Renal pelvis (tissue), 4 donors: ENCODE measurements around the gene NUMBL. TPM values are rescaled to one million over a fixed set of nuclear protein-coding genes. Genes with fewer than 3 reads are reported as not detected.
"Not testable (repeated sequence)": the region's sequence is repeated elsewhere in the genome, so short reads cannot be mapped to it uniquely, and the experiment has no call there.

Source experiments
- DNase-seq: peaks from one replicate; pipeline ENCODE4 v3.0.0-alpha.2; 2013
- polyA plus RNA-seq, 3 donors: library from polyadenylated mRNA; unstranded; fragments of 120-200 nt; gene quantifications; one replicate each; pipeline ENCODE4 v1.2.1, GENCODE V29; 2013; ENCODE audit not compliant: insufficient read length in 3 of 3

The NUMBL gene
- polyA plus RNA-seq, 3 donors, result 15.0 to 16.5 (median 16.4) TPM

GRCh38 chr19:40667602-40668001, 22.8 kb downstream of the NUMBL start:
- DNase-seq, result no peak

- DNase-seq, result no peak
These were observed 23.5 kb downstream of the NUMBL start for GRCh38 chr19:40666803-40667438.

GRCh38 chr19:40663695-40664692, 26.5 kb downstream of the NUMBL start:
- no peak for DNase-seq

- DNase-seq, result peak; percentile 84
These were observed 27.3 kb downstream of the NUMBL start for GRCh38 chr19:40662925-40663694.

GRCh38 chr19:40661616-40662015, 28.8 kb downstream of the NUMBL start:
- no peak for DNase-seq

GRCh38 chr19:40659566-40659965, 30.9 kb downstream of the NUMBL start:
- DNase-seq, result no peak

- DNase-seq, result no peak
These were observed 31.3 kb downstream of the NUMBL start for GRCh38 chr19:40659116-40659515.

- DNase-seq, result no peak
These were observed 32.4 kb downstream of the NUMBL start for GRCh38 chr19:40658031-40658430.

GRCh38 chr19:40655684-40656083, 34.8 kb downstream of the NUMBL start:
- DNase-seq, result not testable (repeated sequence)

GRCh38 chr19:40652303-40652702, 38.1 kb downstream of the NUMBL start:
- DNase-seq, result not testable (repeated sequence)

GRCh38 chr19:40650749-40651305, 39.6 kb downstream of the NUMBL start:
- DNase-seq, result no peak

GRCh38 chr19:40649903-40650675, 40.4 kb downstream of the NUMBL start:
- DNase-seq, result not testable (repeated sequence)

GRCh38 chr19:40646743-40647254, 43.7 kb downstream of the NUMBL start:
- no peak for DNase-seq

GRCh38 chr19:40642757-40643305, 47.6 kb downstream of the NUMBL start:
- no peak for DNase-seq

- DNase-seq, result no peak
These were observed 48.3 kb downstream of the NUMBL start for GRCh38 chr19:40642051-40642706.

GRCh38 chr19:40641281-40641680, 49.2 kb downstream of the NUMBL start:
- no peak for DNase-seq

GRCh38 chr19:40640744-40641143, 49.7 kb downstream of the NUMBL start:
- DNase-seq, result no peak

GRCh38 chr19:40639638-40639982, 50.8 kb downstream of the NUMBL start:
- no peak for DNase-seq

GRCh38 chr19:40638327-40638726, 52.1 kb downstream of the NUMBL start:
- DNase-seq, result no peak

GRCh38 chr19:40633207-40633606, 57.2 kb downstream of the NUMBL start:
- DNase-seq, result no peak
